Measurements from ENCODE around the gene LRRC7. TPM values are rescaled to one million over a fixed set of nuclear protein-coding genes. Genes with fewer than 3 reads are reported as not detected.

LRRC7 gene
- total and polyA plus RNA-seq, 9 donors: 0.01 to 0.45 (median 0.13) TPM; not detected in 4

GRCh38 chr1:69776555-69776954, 208.8 kb downstream of the LRRC7 start:
- H3K36me3 ChIP-seq: no peaks in the 10 kb centered on the region
- no peaks in the 10 kb centered on the region for H3K9me3 ChIP-seq
- DNase-seq: no peak
- no peak overlapping the region for H3K4me3 ChIP-seq
- intact Hi-C loops (cut with DNase I): no loop called here
- WGBS, 3 donors: 61 to 70% (median 62%) methylated on average over 1 of the region's 1 CpG
- H3K27ac ChIP-seq: no peak overlapping the region
- no peaks in the 10 kb centered on the region for H3K27me3 ChIP-seq
- no peaks in the 10 kb centered on the region for H3K4me1 ChIP-seq (ENCODE audit: insufficient read depth)
- TF ChIP-seq POLR2A (IDR thresholded peaks at IDR 0.05) (no peak), CTCF (IDR thresholded peaks at IDR 0.05) (no peak), EP300 (IDR thresholded peaks at IDR 0.05) (no peak)

GRCh38 chr1:69777423-69777822, 209.7 kb downstream of the LRRC7 start:
- TF ChIP-seq CTCF (IDR thresholded peaks at IDR 0.05): no peak
- no peak for TF ChIP-seq POLR2A (IDR thresholded peaks at IDR 0.05)
- TF ChIP-seq EP300 (IDR thresholded peaks at IDR 0.05): no peak
- H3K9me3 ChIP-seq: no peaks in the 10 kb centered on the region
- 89 to 96% (median 95%) methylated on average over 1 of the region's 1 CpG for WGBS, 3 donors
- DNase-seq: no peak
- no peaks in the 10 kb centered on the region for H3K4me1 ChIP-seq (ENCODE audit: insufficient read depth)
- no peak overlapping the region for H3K4me3 ChIP-seq
- no peaks in the 10 kb centered on the region for H3K36me3 ChIP-seq
- no peak overlapping the region for H3K27ac ChIP-seq
- intact Hi-C loops (cut with DNase I): no loop called here
- H3K27me3 ChIP-seq: no peaks in the 10 kb centered on the region

GRCh38 chr1:69777971-69778370, 210.2 kb downstream of the LRRC7 start:
- Histone ChIP-seq H3K36me3 (no peaks in the 10 kb centered on the region), H3K4me1 (ENCODE audit: insufficient read depth) (no peaks in the 10 kb centered on the region), H3K9me3 (no peaks in the 10 kb centered on the region), H3K27me3 (no peaks in the 10 kb centered on the region), H3K4me3 (no peak overlapping the region), H3K27ac (no peak overlapping the region)
- DNase-seq: no peak
- intact Hi-C loops (cut with DNase I): no loop called here
- TF ChIP-seq EP300 (IDR thresholded peaks at IDR 0.05): no peak
- TF ChIP-seq CTCF (IDR thresholded peaks at IDR 0.05): no peak
- TF ChIP-seq POLR2A (IDR thresholded peaks at IDR 0.05): no peak

- Histone ChIP-seq H3K4me1 (ENCODE audit: insufficient read depth) (no peaks in the 10 kb centered on the region), H3K36me3 (no peaks in the 10 kb centered on the region), H3K27me3 (no peaks in the 10 kb centered on the region), H3K27ac (no peak overlapping the region), H3K9me3 (no peaks in the 10 kb centered on the region), H3K4me3 (no peak overlapping the region)
- TF ChIP-seq EP300 (IDR thresholded peaks at IDR 0.05) (no peak), POLR2A (IDR thresholded peaks at IDR 0.05) (no peak), CTCF (IDR thresholded peaks at IDR 0.05) (no peak)
- no peak for DNase-seq
- intact Hi-C loops (cut with DNase I): no loop called here
- 74 to 79% (median 75%) methylated on average over 5 of the region's 5 CpGs for WGBS, 3 donors
Measured at GRCh38 chr1:69787151-69787550, 219.4 kb downstream of the LRRC7 start.

GRCh38 chr1:69791311-69791710, 223.6 kb downstream of the LRRC7 start:
- TF ChIP-seq CTCF (IDR thresholded peaks at IDR 0.05): no peak
- no peak for TF ChIP-seq EP300 (IDR thresholded peaks at IDR 0.05)
- TF ChIP-seq POLR2A (IDR thresholded peaks at IDR 0.05): no peak
- Histone ChIP-seq H3K27me3 (no peaks in the 10 kb centered on the region), H3K9me3 (no peaks in the 10 kb centered on the region), H3K36me3 (no peaks in the 10 kb centered on the region), H3K27ac (no peak overlapping the region), H3K4me1 (ENCODE audit: insufficient read depth) (no peaks in the 10 kb centered on the region), H3K4me3 (no peak overlapping the region)
- WGBS, 3 donors: 29 to 36% (median 36%) methylated on average over 1 of the region's 1 CpG
- no peak for DNase-seq
- intact Hi-C loops (cut with DNase I): no loop called here

All from ovary (tissue), 9 donors.